Measurements from ENCODE around the gene KCMF1. TPM values are rescaled to one million over a fixed set of nuclear protein-coding genes. Genes with fewer than 3 reads are reported as not detected.
A peak's percentile ranks its signal among the peaks of the same experiment; 100 is the strongest.

KCMF1 gene
- polyA plus RNA-seq, 1 donor (not counting 4 experiments of a cell fraction or from before 2014, with no cell fraction given) = 111 TPM

DNA sequence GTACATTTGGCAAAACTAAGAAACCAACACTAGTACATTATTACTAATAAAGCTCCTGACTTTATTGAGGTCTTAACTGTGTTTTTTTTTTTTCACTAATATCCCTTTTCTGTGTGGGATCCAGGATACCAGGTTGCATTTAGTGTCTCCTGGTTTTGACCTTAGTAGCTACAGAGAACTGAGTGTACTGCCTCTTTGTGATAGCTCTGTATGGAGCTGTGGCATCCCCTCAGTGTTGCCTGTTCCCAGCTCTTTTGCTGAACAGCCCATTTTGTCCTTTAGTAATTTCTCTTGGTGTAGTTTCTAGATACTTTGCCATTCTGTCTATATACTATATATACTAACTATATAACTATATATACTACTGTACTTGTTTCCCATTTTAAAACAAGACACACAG is 31.6 kb downstream of the KCMF1 start:
- Histone ChIP-seq H3K9me1 (ENCODE audit: control insufficient read depth, extremely low read depth, insufficient read depth, low read length) (no peaks in the 10 kb centered on the region), H3K4me3 (ENCODE audit: control insufficient read depth in 2 of 3, extremely low read depth in 1 of 3, insufficient read depth in 2 of 3, low read depth in 1 of 3, low read length in 3 of 3) (no peak overlapping the region), H3K27me3 (ENCODE audit: control insufficient read depth, extremely low read depth, insufficient read depth, low read length) (no peaks in the 10 kb centered on the region), H3K27ac (ENCODE audit: control insufficient read depth, insufficient read depth, low read length) (peak overlapping the region; percentile 20), H2AFZ (ENCODE audit: control insufficient read depth, low read length) (no peak overlapping the region), H4K20me1 (ENCODE audit: control insufficient read depth, extremely low read depth, insufficient read depth, low read length) (peaks cover 4% of the 10 kb centered on the region), H3K9ac (ENCODE audit: control insufficient read depth, extremely low read depth, insufficient read depth, low read length) (no peak overlapping the region), H3K36me3 (ENCODE audit: control insufficient read depth in 2 of 2, extremely low read depth in 1 of 2, insufficient read depth in 2 of 2, low read length in 2 of 2) (peaks cover 3 to 6% of the 10 kb centered on the region in 2 experiments), H3K4me1 (ENCODE audit: control insufficient read depth, extremely low read depth, insufficient read depth, low read length) (peaks cover 6% of the 10 kb centered on the region), H3K4me2 (ENCODE audit: control insufficient read depth, extremely low read depth, insufficient read depth, low read depth, low read length) (no peak overlapping the region), H3K9me3 (ENCODE audit: control insufficient read depth, low read depth, low read length) (no peaks in the 10 kb centered on the region), H3K79me2 (ENCODE audit: control insufficient read depth, insufficient read depth, low read length) (peaks cover 95% of the 10 kb centered on the region)
- dilution Hi-C loops (cut with MboI; ENCODE audit: extremely low pct_ligation_motif_present, low sequenced_read_pairs) = no loop called here
- FAIRE-seq (no peak), DNase-seq (ENCODE audit: low read depth, low spot score) (no peak)
- TF ChIP-seq, protein P1, sequence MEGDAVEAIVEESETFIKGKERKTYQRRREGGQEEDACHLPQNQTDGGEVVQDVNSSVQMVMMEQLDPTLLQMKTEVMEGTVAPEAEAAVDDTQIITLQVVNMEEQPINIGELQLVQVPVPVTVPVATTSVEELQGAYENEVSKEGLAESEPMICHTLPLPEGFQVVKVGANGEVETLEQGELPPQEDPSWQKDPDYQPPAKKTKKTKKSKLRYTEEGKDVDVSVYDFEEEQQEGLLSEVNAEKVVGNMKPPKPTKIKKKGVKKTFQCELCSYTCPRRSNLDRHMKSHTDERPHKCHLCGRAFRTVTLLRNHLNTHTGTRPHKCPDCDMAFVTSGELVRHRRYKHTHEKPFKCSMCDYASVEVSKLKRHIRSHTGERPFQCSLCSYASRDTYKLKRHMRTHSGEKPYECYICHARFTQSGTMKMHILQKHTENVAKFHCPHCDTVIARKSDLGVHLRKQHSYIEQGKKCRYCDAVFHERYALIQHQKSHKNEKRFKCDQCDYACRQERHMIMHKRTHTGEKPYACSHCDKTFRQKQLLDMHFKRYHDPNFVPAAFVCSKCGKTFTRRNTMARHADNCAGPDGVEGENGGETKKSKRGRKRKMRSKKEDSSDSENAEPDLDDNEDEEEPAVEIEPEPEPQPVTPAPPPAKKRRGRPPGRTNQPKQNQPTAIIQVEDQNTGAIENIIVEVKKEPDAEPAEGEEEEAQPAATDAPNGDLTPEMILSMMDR (optimal IDR thresholded peaks at IDR 0.05 in 1 of 3, IDR thresholded peaks at IDR 0.05 in 1 of 3, conservative IDR thresholded peaks at IDR 0.05 in 1 of 3; ENCODE audit: extremely low read depth in 1 of 3, insufficient read depth in 2 of 3, low read length in 3 of 3) = no peak

DNA sequence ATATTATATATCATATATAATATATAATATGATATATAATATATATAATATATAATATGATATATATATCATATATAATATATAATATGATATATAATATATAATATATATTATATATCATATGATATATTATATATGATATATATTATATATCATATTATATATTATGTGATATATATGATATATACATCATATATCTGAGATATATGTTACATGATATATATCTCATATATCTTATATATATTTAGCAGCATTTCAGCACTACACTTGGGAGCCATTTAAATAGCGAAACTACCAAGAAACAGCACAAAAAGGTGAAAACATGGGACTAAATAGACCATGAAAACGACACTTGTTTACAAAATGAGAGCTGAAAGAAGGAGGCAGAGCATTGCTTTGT is 37.3 kb downstream of the KCMF1 start:
- FAIRE-seq = no peak
- Histone ChIP-seq H3K9ac (ENCODE audit: control insufficient read depth, extremely low read depth, insufficient read depth, low read length) (no peak overlapping the region), H3K9me3 (ENCODE audit: control insufficient read depth, low read depth, low read length) (no peaks in the 10 kb centered on the region), H3K4me3 (ENCODE audit: control insufficient read depth in 2 of 3, extremely low read depth in 1 of 3, insufficient read depth in 2 of 3, low read depth in 1 of 3, low read length in 3 of 3) (no peak overlapping the region), H3K9me1 (ENCODE audit: control insufficient read depth, extremely low read depth, insufficient read depth, low read length) (no peaks in the 10 kb centered on the region), H3K36me3 (ENCODE audit: control insufficient read depth in 2 of 2, extremely low read depth in 1 of 2, insufficient read depth in 2 of 2, low read length in 2 of 2) (peaks cover 4 to 17% of the 10 kb centered on the region in 2 experiments), H4K20me1 (ENCODE audit: control insufficient read depth, extremely low read depth, insufficient read depth, low read length) (peaks cover 11% of the 10 kb centered on the region), H3K4me1 (ENCODE audit: control insufficient read depth, extremely low read depth, insufficient read depth, low read length) (peaks cover 21% of the 10 kb centered on the region), H3K27ac (ENCODE audit: control insufficient read depth, insufficient read depth, low read length) (no peak overlapping the region), H3K27me3 (ENCODE audit: control insufficient read depth, extremely low read depth, insufficient read depth, low read length) (no peaks in the 10 kb centered on the region), H3K79me2 (ENCODE audit: control insufficient read depth, insufficient read depth, low read length) (peaks cover 92% of the 10 kb centered on the region), H2AFZ (ENCODE audit: control insufficient read depth, low read length) (no peak overlapping the region), H3K4me2 (ENCODE audit: control insufficient read depth, extremely low read depth, insufficient read depth, low read depth, low read length) (no peak overlapping the region)
- dilution Hi-C loops (cut with MboI; ENCODE audit: extremely low pct_ligation_motif_present, low sequenced_read_pairs) = no loop called here
- TF ChIP-seq, protein P1 (optimal IDR thresholded peaks at IDR 0.05 in 1 of 3, IDR thresholded peaks at IDR 0.05 in 1 of 3, conservative IDR thresholded peaks at IDR 0.05 in 1 of 3; ENCODE audit: extremely low read depth in 1 of 3, insufficient read depth in 2 of 3, low read length in 3 of 3) = no peak
- TF ChIP-seq EZH2 (IDR thresholded peaks at IDR 0.05; ENCODE audit: low read length) = no peak
- DNase-seq (ENCODE audit: low read depth, low spot score) = no peak
